NCI-H774 (cell line): Measurements from ENCODE around the gene HMBS.
"Not testable (repeated sequence)": the region's sequence is repeated elsewhere in the genome, so short reads cannot be mapped to it uniquely, and the experiment has no call there.

Experiments
- DNase-seq: peaks from one replicate; lab custom pipeline; 2025; lab: John Stamatoyannopoulos, UW

Gene HMBS

GRCh38 chr11:119084663-119085436 is at the start of gene HMBS:
Gene HMBS, plus strand, starts transcription at chr11:119084881. Its CDS starts 153 bp downstream, at chr11:119085034.
- DNase-seq = peak; percentile 93

- no peak for DNase-seq
Measured at GRCh38 chr11:119038884-119039283, 45.8 kb upstream of the HMBS start.

- not testable (repeated sequence) for DNase-seq
Measured at GRCh38 chr11:119039471-119039870, 45.2 kb upstream of the HMBS start.

GRCh38 chr11:119041821-119042514 is 42.7 kb upstream of the HMBS start:
- DNase-seq = no peak

GRCh38 chr11:119042927-119043326 is 41.8 kb upstream of the HMBS start:
- DNase-seq = no peak

- DNase-seq = no peak
Measured at GRCh38 chr11:119044708-119045107, 40.0 kb upstream of the HMBS start.

GRCh38 chr11:119046489-119046888 is 38.2 kb upstream of the HMBS start:
- DNase-seq = no peak

- DNase-seq = no peak
Measured at GRCh38 chr11:119047205-119047604, 37.5 kb upstream of the HMBS start.

GRCh38 chr11:119048644-119049043 is 36.0 kb upstream of the HMBS start:
- DNase-seq = no peak

- DNase-seq = no peak
Measured at GRCh38 chr11:119049081-119049480, 35.6 kb upstream of the HMBS start.

- no peak for DNase-seq
Measured at GRCh38 chr11:119051440-119052162, 33.1 kb upstream of the HMBS start.

GRCh38 chr11:119052163-119052814 is 32.4 kb upstream of the HMBS start:
- no peak for DNase-seq

GRCh38 chr11:119054418-119054817 is 30.3 kb upstream of the HMBS start:
- DNase-seq = no peak

- DNase-seq = no peak
Measured at GRCh38 chr11:119055901-119056300, 28.8 kb upstream of the HMBS start.

GRCh38 chr11:119056421-119056999 is 28.2 kb upstream of the HMBS start:
- DNase-seq = peak; percentile 37

GRCh38 chr11:119057000-119057769 is 27.5 kb upstream of the HMBS start, which contains the start of gene HYOU1:
Gene HYOU1, minus strand, starts transcription at chr11:119057205. Its CDS starts 1,045 bp downstream, at chr11:119056160.
- DNase-seq = peak; percentile 97

- not testable (repeated sequence) for DNase-seq
Measured at GRCh38 chr11:119059128-119059527, 25.6 kb upstream of the HMBS start.

GRCh38 chr11:119061256-119061655 is 23.4 kb upstream of the HMBS start:
- no peak for DNase-seq

- DNase-seq = no peak
Measured at GRCh38 chr11:119062779-119063178, 21.9 kb upstream of the HMBS start.

GRCh38 chr11:119065369-119065768 is 19.3 kb upstream of the HMBS start:
- no peak for DNase-seq
